ENCODE results near the gene KCNJ18.
"Not testable (repeated sequence)": the region's sequence is repeated elsewhere in the genome, so short reads cannot be mapped to it uniquely, and the experiment has no call there.

KCNJ18 gene

DNA sequence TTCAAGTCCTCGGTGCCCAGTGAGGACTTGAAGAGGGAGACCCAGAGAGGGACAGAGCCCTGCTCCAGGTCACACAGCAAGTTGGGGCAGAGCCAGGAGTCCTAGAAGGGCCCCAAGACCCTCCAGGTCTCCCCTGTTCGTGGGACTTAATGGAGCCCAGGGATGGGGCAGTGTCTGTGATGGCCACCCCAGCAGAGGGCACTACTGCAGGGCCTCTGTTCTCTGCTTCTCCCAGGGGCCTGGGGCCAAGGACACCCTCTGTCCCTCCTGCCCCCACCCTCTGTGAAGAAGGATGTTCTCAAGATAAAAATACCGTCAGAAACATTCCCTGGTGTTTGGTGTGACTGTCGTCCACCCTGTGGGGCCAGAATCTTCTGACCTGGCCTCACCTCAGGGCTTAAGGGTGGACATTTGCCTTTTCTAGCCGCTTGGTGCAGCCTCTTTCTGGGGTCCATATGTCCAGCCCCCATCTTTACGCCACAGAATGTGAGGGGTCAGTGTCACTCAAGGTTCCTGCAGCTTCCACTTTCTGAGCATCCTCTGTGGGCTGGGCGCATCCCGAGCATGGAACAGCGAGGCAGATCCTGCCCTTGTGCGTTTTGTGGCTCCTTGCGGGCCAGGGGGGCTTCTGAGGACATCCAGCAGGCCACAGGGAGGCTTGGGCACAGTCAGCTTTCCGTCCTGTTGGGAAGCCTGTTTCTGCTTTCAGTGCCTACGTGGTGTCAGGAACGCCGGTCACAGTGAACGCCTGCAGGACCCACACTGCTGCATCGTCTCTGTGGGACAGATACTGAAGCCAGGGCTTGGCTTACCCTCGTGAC is at the start of gene KCNJ18:
TSS of gene KCNJ18 (plus strand) at position 641 of the 821 bp plus-strand sequence. CDS start 10,264 bp downstream, outside the sequence.
- not testable (repeated sequence) for DNase-seq

- DNase-seq: not testable (repeated sequence)
Observed at GRCh38 chr17:21648125-21648524, 44.2 kb upstream of the KCNJ18 start.

DNA sequence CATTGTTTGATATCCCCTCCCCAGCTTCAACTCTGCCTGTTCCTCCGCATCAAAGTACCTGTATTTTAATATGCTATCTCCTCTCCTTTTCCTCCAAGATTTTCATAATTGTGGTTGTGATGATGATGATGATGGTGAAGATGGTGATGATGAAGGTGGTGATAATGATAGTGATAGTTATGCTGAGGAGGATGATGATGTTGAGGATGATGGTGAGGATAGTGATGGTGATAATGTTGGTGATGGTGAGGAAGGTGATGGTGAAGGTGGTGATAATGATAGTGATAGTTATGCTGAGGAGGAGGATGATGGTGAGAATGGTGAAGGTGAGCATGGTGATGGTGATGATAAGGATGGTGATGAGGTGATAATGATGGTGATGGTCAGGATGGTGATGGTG is 42.3 kb upstream of the KCNJ18 start:
- not testable (repeated sequence) for DNase-seq

DNA sequence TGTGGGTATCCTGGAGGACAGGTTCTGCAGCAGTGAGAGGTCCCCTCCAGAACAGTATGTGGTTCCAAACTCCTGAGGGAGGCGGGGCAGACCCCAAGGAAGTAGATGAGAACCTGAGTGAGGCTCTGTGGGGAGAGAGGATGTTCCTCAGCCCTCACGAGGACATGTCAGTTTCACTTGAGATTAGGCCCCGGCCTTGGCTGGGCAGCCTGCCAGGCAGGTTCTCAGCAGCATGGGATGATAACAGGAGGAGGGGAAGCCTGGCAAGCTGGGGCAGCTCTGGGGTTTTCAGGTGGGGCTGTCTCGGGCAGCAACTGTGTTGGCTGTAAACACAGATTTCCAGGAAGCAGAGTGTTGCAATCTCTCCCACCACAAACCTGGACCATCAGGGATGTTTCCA is 40.3 kb upstream of the KCNJ18 start:
- not testable (repeated sequence) for DNase-seq

DNA sequence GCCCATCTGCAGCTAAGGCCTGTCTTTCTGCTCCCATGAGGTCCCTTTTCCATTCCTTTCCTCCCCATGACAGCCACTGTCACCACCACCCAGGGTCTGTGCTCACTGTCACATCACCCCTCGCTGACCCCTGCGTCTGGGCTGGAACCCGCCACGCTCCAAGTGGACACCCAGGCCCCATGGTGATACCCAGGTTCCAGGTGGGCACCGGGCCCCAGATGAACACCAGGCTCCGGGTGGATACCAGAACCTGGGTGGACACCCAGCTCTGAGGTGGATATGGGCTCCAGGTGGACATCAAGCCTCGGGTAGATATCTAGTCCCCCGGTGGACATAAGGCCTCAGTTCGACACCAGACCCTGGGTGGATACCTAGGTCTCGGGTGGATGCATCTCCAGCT is 39.1 kb upstream of the KCNJ18 start:
- not testable (repeated sequence) for DNase-seq

- DNase-seq: not testable (repeated sequence)
Observed at GRCh38 chr17:21656518-21657309, 35.6 kb upstream of the KCNJ18 start.

DNA sequence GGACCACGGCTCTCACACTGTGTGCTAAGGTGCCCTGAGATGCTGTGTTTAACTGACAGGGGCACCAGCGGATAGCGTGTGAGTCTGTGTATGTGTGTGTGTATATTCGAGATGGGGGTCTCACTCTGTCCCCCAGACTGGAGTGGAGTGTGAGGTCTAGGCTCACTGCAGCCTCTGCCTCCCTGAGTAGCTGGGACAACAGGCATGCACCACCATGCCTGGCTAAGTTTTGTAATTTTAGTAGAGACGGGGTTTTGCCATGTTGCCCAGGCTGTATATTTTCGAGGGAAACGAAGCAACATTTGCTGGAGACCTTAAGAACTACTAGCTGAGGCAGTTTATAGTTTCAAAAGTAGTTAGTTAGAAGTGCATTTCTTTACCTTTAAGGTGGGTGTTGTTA is 32.7 kb upstream of the KCNJ18 start:
- not testable (repeated sequence) for DNase-seq

GRCh38 chr17:21661455-21661854 is 30.9 kb upstream of the KCNJ18 start:
- not testable (repeated sequence) for DNase-seq

DNA sequence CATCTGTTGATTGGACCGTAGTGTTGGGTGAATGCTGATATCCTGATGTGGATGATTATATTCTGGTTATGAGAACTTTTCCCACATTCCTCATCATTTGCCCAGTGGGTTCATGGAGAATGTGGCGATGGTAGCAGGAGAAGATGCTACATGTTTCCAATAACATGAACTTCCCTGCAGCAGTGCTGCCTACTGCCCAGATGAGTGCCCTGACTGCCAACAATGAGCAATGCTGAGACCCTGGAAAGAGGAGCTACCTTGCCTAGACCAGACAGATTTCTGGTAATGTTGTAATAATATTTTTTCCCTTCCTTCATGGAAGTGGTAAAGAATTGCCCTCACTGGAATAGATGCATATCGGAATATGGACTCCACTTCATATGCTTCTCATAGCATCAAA is 29.2 kb upstream of the KCNJ18 start:
- not testable (repeated sequence) for DNase-seq

- DNase-seq: not testable (repeated sequence)
Observed at GRCh38 chr17:21663614-21664474, 28.5 kb upstream of the KCNJ18 start.

- DNase-seq: not testable (repeated sequence)
Observed at GRCh38 chr17:21665171-21665570, 27.2 kb upstream of the KCNJ18 start.

DNA sequence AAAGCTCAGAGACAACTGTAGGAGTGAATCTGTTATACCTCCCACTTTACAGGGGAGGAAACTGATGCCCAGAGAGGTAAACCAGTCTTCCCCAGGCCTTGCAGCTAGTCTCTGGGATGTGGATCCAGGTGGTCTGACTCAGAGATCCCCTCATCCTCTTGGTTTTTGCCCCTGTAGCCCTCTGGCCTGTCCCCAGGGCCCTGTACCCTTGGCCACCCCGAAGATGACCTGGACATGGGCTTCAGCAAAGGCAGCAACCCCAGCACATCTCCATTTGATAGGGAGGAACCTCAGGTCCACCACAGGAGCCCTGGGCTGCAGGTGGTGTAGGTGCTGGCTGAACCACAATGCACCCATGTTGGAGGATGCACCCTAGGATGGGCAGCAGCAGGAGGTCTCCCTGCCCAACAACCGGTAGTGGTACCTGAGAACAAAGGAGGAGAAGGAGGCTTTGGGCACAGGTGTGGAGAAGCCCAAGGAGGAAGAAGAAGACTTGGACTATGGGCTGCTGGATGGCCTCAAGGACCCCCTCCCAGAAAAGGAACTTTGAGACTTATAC is 26.3 kb upstream of the KCNJ18 start:
- DNase-seq: not testable (repeated sequence)

GRCh38 chr17:21666711-21667412 is 25.5 kb upstream of the KCNJ18 start:
- DNase-seq: not testable (repeated sequence)

GRCh38 chr17:21667413-21668117 is 24.8 kb upstream of the KCNJ18 start:
- DNase-seq: not testable (repeated sequence)

GRCh38 chr17:21668118-21668488 is 24.2 kb upstream of the KCNJ18 start:
- not testable (repeated sequence) for DNase-seq

DNA sequence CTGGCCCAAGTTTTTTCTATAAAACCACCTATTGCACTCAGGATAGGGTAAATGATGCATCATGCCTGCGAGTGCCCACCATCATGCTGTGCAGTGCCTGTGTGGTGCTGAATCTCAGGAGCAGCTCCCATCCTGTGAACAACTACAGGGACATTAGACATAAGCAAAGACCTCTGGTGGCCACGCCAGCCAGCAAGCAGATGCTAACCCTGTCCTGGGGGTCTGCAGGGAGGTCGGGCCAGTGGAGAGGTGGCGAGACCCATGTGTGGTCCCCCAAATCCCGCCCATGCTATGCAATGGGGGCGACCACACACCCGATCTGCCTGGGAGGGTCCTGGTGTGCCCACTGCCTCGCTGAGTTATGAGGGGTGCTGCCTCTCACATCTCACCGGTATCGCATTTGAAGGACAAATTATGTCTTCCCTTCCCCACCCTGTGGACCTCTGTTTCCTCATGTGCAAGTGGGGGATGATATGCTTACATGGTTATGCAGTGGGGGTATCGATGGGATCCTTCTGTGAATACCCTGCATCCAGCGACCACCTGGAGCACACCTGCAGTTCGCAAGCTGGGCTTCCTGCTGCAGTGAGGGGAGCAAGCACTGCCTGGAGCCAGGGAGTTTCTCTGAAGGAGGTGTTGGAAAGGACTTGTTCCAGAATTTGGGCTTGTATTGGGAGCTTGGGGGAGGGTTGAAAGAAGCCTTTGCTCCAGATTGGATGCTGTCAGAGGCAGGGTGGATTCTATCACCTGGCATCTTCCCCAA is 23.4 kb upstream of the KCNJ18 start:
- not testable (repeated sequence) for DNase-seq

- not testable (repeated sequence) for DNase-seq
Observed at GRCh38 chr17:21669616-21670360, 22.5 kb upstream of the KCNJ18 start.

DNA sequence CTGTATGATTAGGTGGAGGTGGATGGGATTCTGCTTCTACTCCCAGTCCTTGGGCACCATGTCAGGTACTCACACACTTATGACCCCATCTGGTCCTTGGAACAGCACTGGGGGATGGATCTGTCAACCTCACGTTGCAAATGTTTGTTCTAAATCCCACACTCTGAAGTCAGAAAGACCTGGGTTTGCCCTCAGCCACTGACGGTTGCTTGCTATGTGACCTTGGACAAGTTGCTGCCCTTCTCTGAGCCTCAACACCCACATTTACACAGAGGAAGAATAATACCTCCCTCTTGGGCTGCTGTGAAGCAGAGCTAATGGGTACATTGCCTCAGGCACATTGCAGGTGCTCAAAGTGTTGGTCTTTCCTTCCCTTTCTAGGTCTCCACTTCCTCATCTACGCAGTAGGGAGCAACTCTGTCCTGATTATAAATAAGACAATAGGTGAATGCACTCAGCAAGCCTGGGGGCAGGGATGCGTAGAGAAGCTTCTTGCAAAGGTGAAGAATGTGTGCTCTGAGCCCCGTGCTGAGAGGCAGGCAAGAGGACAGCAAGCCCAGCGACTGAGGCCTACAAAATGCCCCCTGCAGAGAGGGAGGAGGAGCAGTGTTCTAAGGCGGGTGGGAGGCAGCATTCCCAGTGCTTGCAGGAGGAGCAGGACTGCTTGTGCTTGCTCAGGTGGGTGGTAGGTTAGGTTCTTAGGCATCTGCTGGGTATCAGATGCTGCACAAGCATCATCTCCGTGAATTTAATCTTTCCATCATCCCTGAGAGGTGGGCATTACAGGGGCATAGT is 21.8 kb upstream of the KCNJ18 start:
- DNase-seq: not testable (repeated sequence)

DNA sequence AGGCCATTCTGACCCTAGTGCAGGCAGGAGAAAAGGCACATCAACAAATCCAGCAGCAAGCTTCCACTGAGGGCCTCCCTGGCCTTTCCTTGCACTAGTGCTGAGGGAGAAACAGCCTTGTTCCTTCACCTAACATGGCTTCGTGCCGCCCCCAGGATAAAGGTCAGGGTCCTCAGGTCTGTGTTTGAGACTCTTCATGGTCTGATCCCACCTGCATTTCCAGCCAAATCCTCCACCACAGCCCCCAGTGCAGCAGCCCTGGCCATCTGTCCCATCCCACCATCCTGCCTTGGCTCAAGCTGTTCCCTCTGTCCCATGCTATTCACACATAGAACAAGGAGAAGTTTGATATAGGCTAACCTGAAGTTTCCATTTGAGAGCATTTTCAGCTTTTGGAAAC is 20.9 kb upstream of the KCNJ18 start:
- not testable (repeated sequence) for DNase-seq
